Caco-2 (cell line): ENCODE results near the gene SMYD3. TPM values are rescaled to one million over a fixed set of nuclear protein-coding genes. Genes with fewer than 3 reads are reported as not detected.
"Not testable (repeated sequence)": the region's sequence is repeated elsewhere in the genome, so short reads cannot be mapped to it uniquely, and the experiment has no call there.

Source experiments
- BruUV-seq: library from RNA; stranded (reverse); fragments of 400-500 nt; replicated peaks from 2 replicates; lab custom pipeline; 2021; lab: Mats Ljungman, UMichigan
- CTCF ChIA-PET: fragments of 300-600 bp; sonication (Branson Sonifier 250); formaldehyde crosslinking; loops from one replicate; lab custom pipeline; 2022; ENCODE audit warnings: antibody characterized with exemption; lab: Charles Lee
- POLR2A ChIA-PET: fragments of 300-600 bp; sonication (Branson Sonifier 250); formaldehyde crosslinking; loops from one replicate; lab custom pipeline; 2022; ENCODE audit warnings: antibody characterized with exemption; lab: Charles Lee
- DNase-seq, 2 experiments: peaks; one replicate each; pipeline versions ENCODE4 v3.0.0 to v3.0.0-alpha.2; 2020 to 2022
- H3K27me3 ChIP-seq: replicated peaks from 2 replicates; pipeline ENCODE4 v1.6.0; 2011; ENCODE audit warnings: low read length; ENCODE audit not compliant: control insufficient read depth, insufficient read depth
- H3K36me3 ChIP-seq: 2 replicates; pipeline ENCODE4 v1.5.1; 2011; ENCODE audit warnings: low read length; ENCODE audit not compliant: control insufficient read depth, insufficient read depth
- H3K4me1 ChIP-seq: fragments of 250-450 bp; sonication (Bioruptor Pico); 2 replicates; pipeline ENCODE4 v1.5.1; 2020; ENCODE audit warnings: mild to moderate bottlenecking
- H3K4me3 ChIP-seq: 2 replicates; pipeline ENCODE4 v1.5.1; 2011; ENCODE audit warnings: low read depth, mild to moderate bottlenecking, control low read depth, low read length
- H3K9me3 ChIP-seq: fragments of 250-450 bp; sonication (Bioruptor Pico); 2 replicates; pipeline ENCODE4 v1.5.1; 2020; ENCODE audit warnings: mild to moderate bottlenecking, moderate library complexity
- H3K27ac Mint-ChIP-seq: one replicate; pipeline ENCODE4 v1.8.0; 2022; ENCODE audit warnings: mixed read lengths; ENCODE audit not compliant: unreplicated experiment
- H3K27me3 Mint-ChIP-seq: one replicate; pipeline ENCODE4 v1.8.0; 2022; ENCODE audit warnings: mixed read lengths; ENCODE audit not compliant: insufficient read depth, unreplicated experiment
- H3K36me3 Mint-ChIP-seq: one replicate; pipeline ENCODE4 v1.8.0; 2022; ENCODE audit warnings: mild to moderate bottlenecking, mixed read lengths; ENCODE audit not compliant: insufficient read depth, unreplicated experiment
- H3K4me1 Mint-ChIP-seq: one replicate; pipeline ENCODE4 v1.8.0; 2022; ENCODE audit warnings: low read depth, mixed read lengths; ENCODE audit not compliant: unreplicated experiment
- H3K4me3 Mint-ChIP-seq: one replicate; pipeline ENCODE4 v1.8.0; 2022; ENCODE audit warnings: mild to moderate bottlenecking, moderate library complexity, mixed read lengths; ENCODE audit not compliant: unreplicated experiment
- H3K9me3 Mint-ChIP-seq: one replicate; pipeline ENCODE4 v1.8.0; 2022; ENCODE audit warnings: mixed read lengths; ENCODE audit not compliant: unreplicated experiment
- intact Hi-C: fragments of 100-400 bp; cut with micrococcal nuclease; formaldehyde crosslinking; loops from one replicate; pipeline ENCODE4 v1.10.0; 2022; ENCODE audit not compliant: unreplicated experiment
- total RNA-seq: library from RNA; stranded (reverse); gene quantifications from 2 replicates; pipeline ENCODE4 v1.2.3, GENCODE V29; 2022
- TF ChIP-seq, protein P1 (sequence below), 2 experiments: fragments of 200-600 bp in 1 of 2; IDR thresholded peaks; 1 replicate in 1 of 2; 2 replicates in 1 of 2; pipeline versions ENCODE4 v1.5.1 to v1.8.0; 2011 to 2022; ENCODE audit warnings: antibody characterized with exemption in 1 of 2, control low read depth in 1 of 2, inconsistent platforms in 1 of 2, low read depth in 1 of 2, low read length in 1 of 2, mild to moderate bottlenecking in 1 of 2, moderate library complexity in 1 of 2; ENCODE audit not compliant: insufficient read depth in 1 of 2, severe bottlenecking in 1 of 2, unreplicated experiment in 1 of 2

Gene SMYD3
- total RNA-seq, 1 experiment from 2014 or later: 33.0 TPM

DNA sequence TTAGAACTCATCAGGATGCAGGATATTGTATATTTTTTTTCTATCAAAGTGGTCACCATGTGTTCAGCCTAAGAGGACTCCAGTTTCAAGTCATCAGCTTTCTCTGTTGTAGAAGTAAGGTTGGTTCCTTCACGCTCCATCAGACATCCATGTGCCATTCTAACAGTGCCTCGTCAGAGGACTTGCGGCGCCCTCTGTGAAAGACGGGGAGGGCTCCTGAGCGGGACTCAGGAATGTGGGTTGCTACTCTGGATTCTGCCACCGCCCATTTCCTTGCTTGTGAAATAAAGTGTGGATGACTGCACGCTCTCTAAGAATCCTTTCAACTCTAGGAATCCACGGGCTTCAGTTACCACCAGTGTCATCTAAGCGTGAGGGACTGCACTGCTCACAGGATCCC is 758.8 kb downstream of the SMYD3 start:
- Mint-ChIP-seq H3K9me3 (no peaks in the 10 kb centered on the region), H3K4me3 (no peak overlapping the region), H3K27ac (no peak overlapping the region), H3K4me1 (no peaks in the 10 kb centered on the region), H3K27me3 (no peaks in the 10 kb centered on the region), H3K36me3 (peaks cover 6% of the 10 kb centered on the region)
- Histone ChIP-seq H3K4me1 (no peaks in the 10 kb centered on the region), H3K36me3 (no peaks in the 10 kb centered on the region; the same call in 1 of the 2 replicates), H3K27me3 (no peaks in the 10 kb centered on the region), H3K9me3 (no peaks in the 10 kb centered on the region), H3K4me3 (no peak overlapping the region)
- TF ChIP-seq, protein P1, sequence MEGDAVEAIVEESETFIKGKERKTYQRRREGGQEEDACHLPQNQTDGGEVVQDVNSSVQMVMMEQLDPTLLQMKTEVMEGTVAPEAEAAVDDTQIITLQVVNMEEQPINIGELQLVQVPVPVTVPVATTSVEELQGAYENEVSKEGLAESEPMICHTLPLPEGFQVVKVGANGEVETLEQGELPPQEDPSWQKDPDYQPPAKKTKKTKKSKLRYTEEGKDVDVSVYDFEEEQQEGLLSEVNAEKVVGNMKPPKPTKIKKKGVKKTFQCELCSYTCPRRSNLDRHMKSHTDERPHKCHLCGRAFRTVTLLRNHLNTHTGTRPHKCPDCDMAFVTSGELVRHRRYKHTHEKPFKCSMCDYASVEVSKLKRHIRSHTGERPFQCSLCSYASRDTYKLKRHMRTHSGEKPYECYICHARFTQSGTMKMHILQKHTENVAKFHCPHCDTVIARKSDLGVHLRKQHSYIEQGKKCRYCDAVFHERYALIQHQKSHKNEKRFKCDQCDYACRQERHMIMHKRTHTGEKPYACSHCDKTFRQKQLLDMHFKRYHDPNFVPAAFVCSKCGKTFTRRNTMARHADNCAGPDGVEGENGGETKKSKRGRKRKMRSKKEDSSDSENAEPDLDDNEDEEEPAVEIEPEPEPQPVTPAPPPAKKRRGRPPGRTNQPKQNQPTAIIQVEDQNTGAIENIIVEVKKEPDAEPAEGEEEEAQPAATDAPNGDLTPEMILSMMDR (IDR thresholded peaks at IDR 0.05; ENCODE audit: insufficient read depth in 1 of 2, low read depth in 1 of 2, low read length in 1 of 2, severe bottlenecking in 1 of 2, unreplicated experiment in 1 of 2): no peak
- no TSS peak for BruUV-seq
- intact Hi-C loops: no loop called here
- CTCF ChIA-PET: no interaction called here
- POLR2A ChIA-PET: no interaction called here
- no peak for DNase-seq

DNA sequence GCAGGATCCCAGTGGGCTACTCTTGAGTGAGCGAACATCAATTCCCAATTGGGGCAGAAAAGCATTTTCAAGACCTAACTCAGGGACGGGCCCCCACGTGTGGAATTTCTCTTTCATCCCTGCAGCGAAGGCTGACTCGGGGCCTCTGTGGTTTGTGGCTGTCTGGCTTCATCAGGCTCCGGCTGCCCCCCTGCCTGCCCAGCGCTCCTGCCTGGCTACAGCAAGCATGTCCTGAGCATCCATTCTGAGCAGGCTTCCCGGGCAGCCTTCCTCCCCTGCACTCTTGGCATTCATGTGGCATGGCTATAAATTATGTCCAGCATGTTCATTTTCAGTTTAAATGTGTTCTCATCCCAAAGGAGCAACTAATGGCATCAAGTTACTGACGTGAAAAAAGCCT is 764.2 kb downstream of the SMYD3 start:
- no peak for DNase-seq
- no peak overlapping the region for H3K4me3 ChIP-seq
- BruUV-seq: no TSS peak
- ChIA-PET CTCF (no interaction called here), POLR2A (no interaction called here)
- Mint-ChIP-seq H3K36me3 (no peaks in the 10 kb centered on the region), H3K9me3 (no peaks in the 10 kb centered on the region), H3K4me1 (no peaks in the 10 kb centered on the region), H3K27ac (no peak overlapping the region), H3K27me3 (no peaks in the 10 kb centered on the region), H3K4me3 (no peak overlapping the region)
- TF ChIP-seq, protein P1 (IDR thresholded peaks at IDR 0.05; ENCODE audit: insufficient read depth in 1 of 2, low read depth in 1 of 2, low read length in 1 of 2, severe bottlenecking in 1 of 2, unreplicated experiment in 1 of 2): no peak
- H3K9me3 ChIP-seq: no peaks in the 10 kb centered on the region
- H3K27me3 ChIP-seq: no peaks in the 10 kb centered on the region
- no peaks in the 10 kb centered on the region; the same call in 1 of the 2 replicates for H3K4me1 ChIP-seq
- no peaks in the 10 kb centered on the region for H3K36me3 ChIP-seq
- intact Hi-C loops: no loop called here

DNA sequence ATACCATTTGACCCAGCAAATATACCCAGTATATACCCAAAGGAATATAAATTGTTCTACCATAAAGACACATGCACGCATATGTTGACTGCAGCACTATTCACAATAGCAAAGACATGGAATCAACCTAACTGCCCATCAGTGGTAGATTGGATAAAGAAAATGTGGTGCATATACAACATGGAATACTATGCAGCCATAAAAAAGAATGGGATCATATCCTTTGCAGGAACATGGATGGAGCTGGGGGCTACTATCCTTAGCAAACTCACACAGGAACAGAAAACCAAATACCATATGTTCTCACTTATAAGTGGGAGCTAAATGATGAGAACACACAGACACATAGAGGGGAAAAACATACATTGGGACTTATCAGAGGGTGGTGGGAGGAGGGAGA is 766.7 kb downstream of the SMYD3 start:
- H3K9me3 ChIP-seq, H3K9me3 Mint-ChIP-seq, H3K4me3 ChIP-seq, CTCF ChIA-PET, H3K27me3 ChIP-seq, H3K27me3 Mint-ChIP-seq, DNase-seq, BruUV-seq, H3K4me1 Mint-ChIP-seq, H3K4me1 ChIP-seq, H3K36me3 Mint-ChIP-seq, POLR2A ChIA-PET, intact Hi-C loops, H3K36me3 ChIP-seq, H3K27ac Mint-ChIP-seq, H3K4me3 Mint-ChIP-seq: not testable (repeated sequence)

DNA sequence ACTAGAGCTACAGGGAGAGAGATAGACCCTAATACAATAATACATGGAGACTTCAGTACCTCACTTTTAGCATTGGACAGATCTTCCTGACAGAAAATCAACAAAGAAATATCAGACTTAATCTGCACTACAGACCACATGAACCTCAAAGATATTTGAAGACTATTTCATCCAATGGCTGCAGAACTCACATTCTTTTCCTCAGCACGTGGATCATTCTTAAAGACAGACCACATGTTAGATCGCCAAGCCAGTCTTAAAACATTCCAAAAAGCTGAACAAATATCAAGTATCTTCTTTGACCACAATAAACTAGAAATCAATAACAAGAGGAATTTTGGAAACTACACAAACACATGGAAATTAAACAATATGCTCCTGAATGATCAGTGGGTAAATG is 776.3 kb downstream of the SMYD3 start:
- TF ChIP-seq, protein P1 (IDR thresholded peaks at IDR 0.05; ENCODE audit: insufficient read depth in 1 of 2, low read depth in 1 of 2, low read length in 1 of 2, severe bottlenecking in 1 of 2, unreplicated experiment in 1 of 2): no peak
- peaks cover 23% of the 10 kb centered on the region for H3K9me3 Mint-ChIP-seq
- H3K9me3 ChIP-seq: peaks cover 6% of the 10 kb centered on the region; the same call in 1 of the 2 replicates
- no peak overlapping the region for H3K4me3 ChIP-seq
- no peaks in the 10 kb centered on the region for H3K27me3 Mint-ChIP-seq
- ChIA-PET CTCF (no interaction called here), POLR2A (no interaction called here)
- intact Hi-C loops: no loop called here
- no peaks in the 10 kb centered on the region for H3K4me1 ChIP-seq
- H3K4me1 Mint-ChIP-seq: no peaks in the 10 kb centered on the region
- H3K4me3 Mint-ChIP-seq: no peak overlapping the region
- BruUV-seq: no TSS peak
- DNase-seq: no peak
- H3K36me3 ChIP-seq: no peaks in the 10 kb centered on the region
- H3K27me3 ChIP-seq: no peaks in the 10 kb centered on the region
- no peaks in the 10 kb centered on the region for H3K36me3 Mint-ChIP-seq
- H3K27ac Mint-ChIP-seq: no peak overlapping the region

DNA sequence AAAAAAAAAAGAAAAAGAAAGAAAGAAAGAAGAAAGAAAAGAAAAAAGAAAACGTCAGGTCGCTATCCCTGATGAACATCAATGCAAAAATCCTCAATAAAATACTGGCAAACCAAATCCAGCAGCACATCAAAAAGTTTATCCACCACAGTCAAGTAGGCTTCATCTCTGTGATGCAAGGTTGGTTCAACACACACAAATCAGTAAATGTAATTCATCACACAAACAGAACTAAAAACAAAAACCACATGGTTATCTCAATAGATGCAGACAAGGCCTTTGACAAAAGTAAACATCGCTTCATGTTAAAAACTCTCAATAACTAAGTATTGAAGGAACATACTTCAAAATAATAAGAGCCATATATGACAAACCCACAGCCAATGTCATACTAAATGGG is 779.0 kb downstream of the SMYD3 start:
- peaks cover 30% of the 10 kb centered on the region for H3K9me3 Mint-ChIP-seq
- H3K27me3 Mint-ChIP-seq, H3K4me1 ChIP-seq, H3K27me3 ChIP-seq, H3K36me3 Mint-ChIP-seq, DNase-seq, H3K4me3 Mint-ChIP-seq, POLR2A ChIA-PET, H3K4me3 ChIP-seq, H3K36me3 ChIP-seq, H3K27ac Mint-ChIP-seq, CTCF ChIA-PET, H3K4me1 Mint-ChIP-seq, BruUV-seq, intact Hi-C loops, H3K9me3 ChIP-seq: not testable (repeated sequence)
